ENCODE data around the gene FXYD2. TPM values are rescaled to one million over a fixed set of nuclear protein-coding genes. Genes with fewer than 3 reads are reported as not detected.

Gene FXYD2
- total and polyA plus RNA-seq, 7 experiments from 2014 or later, result 3.1 to 25.6 (median 5.6) TPM

DNA sequence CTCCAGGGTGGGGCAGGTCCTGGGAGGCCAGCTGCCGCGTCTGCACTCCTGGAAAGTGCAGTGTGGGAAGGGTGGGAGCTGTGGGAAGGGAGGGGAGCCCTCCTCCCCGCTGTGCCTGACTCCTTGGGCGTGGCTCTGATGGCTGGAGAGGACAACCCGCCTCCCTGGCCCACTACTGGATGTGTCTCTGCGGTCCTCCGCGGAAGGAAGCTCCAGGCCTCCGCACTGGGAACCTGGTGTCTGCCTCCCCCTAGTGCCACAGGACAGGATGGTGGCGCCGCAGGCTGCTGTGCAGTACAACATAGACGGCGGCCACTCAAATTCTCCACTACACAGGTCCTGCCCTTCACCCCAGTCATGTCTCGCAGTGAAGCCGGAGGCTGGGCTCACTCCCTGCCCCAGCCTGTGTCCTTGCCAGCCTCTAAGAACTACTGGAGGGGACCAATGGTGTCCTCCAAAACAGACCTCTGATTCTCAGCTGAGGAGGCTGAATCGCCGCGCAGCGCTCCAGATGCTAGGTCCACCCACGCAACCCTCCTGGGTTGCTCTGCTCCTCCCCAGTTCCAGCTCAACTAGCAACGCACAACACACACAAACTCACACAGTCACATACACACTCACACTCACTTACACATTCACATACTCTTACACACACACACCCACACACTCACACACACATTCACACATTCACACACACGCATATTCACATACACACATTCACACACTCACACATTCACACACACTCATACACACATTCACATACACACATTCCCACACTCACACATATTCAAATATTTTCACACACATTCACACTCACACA, 15.1 kb downstream of the FXYD2 start:
- POLR2A ChIA-PET, result interaction anchor here (1.7 to 3.6 kb wide), 2 partner anchors 7 to 243 kb away, joined by 5 to 25 read pairs; no protein-coding TSS in a partner anchor
- Mint-ChIP-seq H3K9me3 (no peaks in the 10 kb centered on the region), H3K27me3 (peaks cover 0 to 3% (median 0%) of the 10 kb centered on the region in 5 donors), H3K27ac (peak overlapping the region in 4 of 9 donors; percentile 1 to 11 (median 5)), H3K36me3 (no peaks in the 10 kb centered on the region), H3K4me3 (peak overlapping the region in 6 of 10 donors; percentile 2 to 34 (median 7)), H3K4me1 (peaks cover 9 to 33% (median 12%) of the 10 kb centered on the region in 7 donors)
- no peaks in the 10 kb centered on the region for H3K36me3 ChIP-seq (ENCODE audit: control insufficient read depth in 2 of 3, insufficient read depth in 3 of 3, low read length in 3 of 3)
- H3K4me1 ChIP-seq (ENCODE audit: control insufficient read depth in 2 of 2, insufficient read depth in 2 of 2, low read length in 2 of 2), result peaks cover 4 to 7% of the 10 kb centered on the region in 2 donors
- peak; percentile 81 for ATAC-seq
- intact Hi-C loops (cut with micrococcal nuclease), result loop anchor here (2.0 to 10.0 kb wide), 2 partner anchors 383 to 955 kb away; no protein-coding TSS in a partner anchor
- H3K27ac ChIP-seq (ENCODE audit: low read depth, low read length), result no peak overlapping the region
- H3K9me3 ChIP-seq (ENCODE audit: control insufficient read depth in 2 of 3, low read length in 3 of 3), result no peaks in the 10 kb centered on the region
- H3K4me3 ChIP-seq (ENCODE audit: low read length), result no peak overlapping the region
- CTCF ChIA-PET, result interaction anchor here (0.7 to 7.9 kb wide), 12 partner anchors 9 to 498 kb away, joined by 3 to 189 read pairs (median 10); partner anchors contain the start of gene FXYD2
- no peaks in the 10 kb centered on the region for H3K27me3 ChIP-seq (ENCODE audit: control insufficient read depth in 2 of 2, insufficient read depth in 2 of 2, low read length in 2 of 2)
- DNase-seq, result peak in 5 of 9 donors; percentile 25 to 51 (median 38)

DNA sequence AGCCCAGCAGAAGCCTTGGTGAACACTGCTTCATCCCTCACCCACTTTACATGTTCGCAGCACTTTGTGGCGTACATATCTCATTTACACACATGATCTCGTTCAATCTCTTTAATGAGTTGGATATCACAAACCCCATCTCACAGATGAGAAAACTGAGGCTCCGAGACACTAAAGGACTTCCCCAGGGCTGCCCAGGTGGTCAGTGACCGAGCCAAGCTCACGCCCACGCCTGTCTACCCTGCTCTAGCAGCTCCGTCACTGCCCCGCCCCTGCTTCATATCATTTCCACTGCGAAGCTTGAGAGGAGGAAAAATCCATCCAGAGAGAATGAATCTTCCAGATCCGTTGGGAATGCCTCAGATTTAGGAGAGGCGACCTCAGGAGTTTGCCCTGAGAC, 15.8 kb downstream of the FXYD2 start:
- Histone ChIP-seq H3K9me3 (ENCODE audit: control insufficient read depth in 2 of 3, low read length in 3 of 3) (no peaks in the 10 kb centered on the region), H3K27me3 (ENCODE audit: control insufficient read depth in 2 of 2, insufficient read depth in 2 of 2, low read length in 2 of 2) (no peaks in the 10 kb centered on the region), H3K27ac (ENCODE audit: low read depth, low read length) (no peak overlapping the region), H3K36me3 (ENCODE audit: control insufficient read depth in 2 of 3, insufficient read depth in 3 of 3, low read length in 3 of 3) (no peaks in the 10 kb centered on the region), H3K4me3 (ENCODE audit: low read length) (no peak overlapping the region), H3K4me1 (ENCODE audit: control insufficient read depth in 2 of 2, insufficient read depth in 2 of 2, low read length in 2 of 2) (peaks cover 0 to 4% of the 10 kb centered on the region in 2 donors)
- intact Hi-C loops (cut with micrococcal nuclease), result loop anchor here in 1 of 2 donors (2.0 kb wide), 1 partner anchor 382 kb away; no protein-coding TSS in a partner anchor
- Mint-ChIP-seq H3K36me3 (no peaks in the 10 kb centered on the region), H3K4me3 (no peak overlapping the region), H3K27me3 (peaks cover 0 to 3% (median 0%) of the 10 kb centered on the region in 5 donors), H3K27ac (no peak overlapping the region), H3K4me1 (peaks cover 7 to 27% (median 10%) of the 10 kb centered on the region in 7 donors), H3K9me3 (no peaks in the 10 kb centered on the region)
- POLR2A ChIA-PET, result interaction anchor here (1.7 to 3.6 kb wide), 3 partner anchors 8 to 244 kb away, joined by 5 to 25 read pairs (median 8); no protein-coding TSS in a partner anchor
- CTCF ChIA-PET, result interaction anchor here (0.7 to 7.9 kb wide), 13 partner anchors 8 to 499 kb away, joined by 3 to 189 read pairs (median 13); partner anchors contain the start of gene FXYD2
- ATAC-seq, result no peak
- no peak for DNase-seq

DNA sequence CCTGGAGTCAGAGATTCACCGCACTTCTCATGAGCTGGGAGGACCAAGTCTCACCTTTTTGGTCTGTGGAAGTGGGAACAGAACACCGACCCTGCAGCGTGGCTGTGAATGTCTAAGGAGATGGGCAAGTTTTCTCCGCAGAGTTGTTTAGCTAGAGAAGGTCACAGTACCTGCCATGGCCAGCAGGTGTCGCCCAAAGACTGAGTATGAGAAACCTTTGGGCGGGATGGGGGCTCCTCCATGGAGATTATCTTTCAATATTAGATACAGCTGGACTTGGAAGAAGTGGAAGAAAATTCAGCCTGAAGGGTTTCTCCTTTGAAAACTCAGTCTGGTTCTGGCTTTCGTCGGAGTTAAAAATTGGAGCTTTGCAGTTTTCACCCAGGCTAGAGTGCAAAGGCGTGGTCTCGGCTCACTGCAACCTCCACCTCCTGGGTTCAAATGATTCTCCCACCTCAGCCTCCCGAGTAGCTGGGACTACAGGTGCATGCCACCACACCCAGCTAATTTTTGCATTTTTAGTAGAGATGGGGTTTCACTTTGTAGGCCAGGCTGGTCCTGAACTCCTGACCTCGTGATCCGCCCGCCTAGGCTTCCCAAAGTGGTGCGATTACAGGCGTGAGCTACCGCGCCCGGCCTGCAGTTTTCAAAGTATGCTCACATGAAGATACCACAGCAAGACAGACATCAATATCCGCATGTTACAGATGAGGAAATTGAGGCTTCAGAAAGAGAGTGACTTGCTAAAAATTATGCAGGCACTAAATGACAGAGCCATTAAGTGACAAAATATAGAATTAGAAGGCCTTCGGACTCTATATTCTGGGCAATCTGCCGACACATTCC, 16.8 kb downstream of the FXYD2 start:
- Mint-ChIP-seq H3K9me3 (no peaks in the 10 kb centered on the region), H3K27ac (peak overlapping the region in 2 of 9 donors; percentile 33 to 64), H3K36me3 (no peaks in the 10 kb centered on the region), H3K4me3 (peak overlapping the region in 1 of 10 donors; percentile 4), H3K27me3 (peaks cover 0 to 3% (median 0%) of the 10 kb centered on the region in 5 donors), H3K4me1 (peaks cover 6 to 19% (median 9%) of the 10 kb centered on the region in 7 donors)
- intact Hi-C loops (cut with micrococcal nuclease), result loop anchor here (1.0 to 2.0 kb wide), 9 partner anchors 10 to 381 kb away; partner anchors contain the start of gene IL10RA (in 1 of the 2)
- H3K36me3 ChIP-seq (ENCODE audit: control insufficient read depth in 2 of 3, insufficient read depth in 3 of 3, low read length in 3 of 3), result no peaks in the 10 kb centered on the region
- no peaks in the 10 kb centered on the region for H3K9me3 ChIP-seq (ENCODE audit: control insufficient read depth in 2 of 3, low read length in 3 of 3)
- H3K27ac ChIP-seq (ENCODE audit: low read depth, low read length), result no peak overlapping the region
- H3K4me1 ChIP-seq (ENCODE audit: control insufficient read depth in 2 of 2, insufficient read depth in 2 of 2, low read length in 2 of 2), result peaks cover 0 to 4% of the 10 kb centered on the region in 2 donors
- H3K4me3 ChIP-seq (ENCODE audit: low read length), result no peak overlapping the region
- POLR2A ChIA-PET, result interaction anchor here (1.2 to 3.6 kb wide), 5 partner anchors 9 to 245 kb away, joined by 3 to 25 read pairs (median 5); no protein-coding TSS in a partner anchor
- ATAC-seq, result peak; percentile 76
- DNase-seq, result peak in 8 of 9 donors; percentile 54 to 76 (median 62)
- no peaks in the 10 kb centered on the region for H3K27me3 ChIP-seq (ENCODE audit: control insufficient read depth in 2 of 2, insufficient read depth in 2 of 2, low read length in 2 of 2)
- CTCF ChIA-PET, result interaction anchor here (0.6 to 7.9 kb wide), 21 partner anchors 10 to 381 kb away, joined by 3 to 189 read pairs (median 5); partner anchors contain the start of genes FXYD2 and TMPRSS13

DNA sequence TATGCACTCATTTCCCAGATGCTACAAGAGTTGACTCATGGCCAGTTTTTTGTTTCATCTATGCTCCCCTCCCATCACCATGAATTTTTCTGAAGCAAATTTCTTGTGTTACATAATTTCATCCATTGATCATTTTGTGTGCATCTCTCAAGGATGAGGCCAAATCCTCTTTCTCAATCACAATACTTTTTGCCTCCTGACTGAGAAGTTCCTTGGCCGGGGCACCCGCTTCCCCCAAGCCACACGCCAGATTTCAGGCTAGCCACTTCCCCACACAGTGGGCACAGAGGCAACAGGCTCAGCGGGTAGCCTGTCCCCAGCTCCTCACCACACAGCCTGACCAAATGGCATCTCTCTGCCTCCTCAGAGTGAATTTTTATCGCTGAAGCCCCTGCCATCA, 17.7 kb downstream of the FXYD2 start:
- H3K4me3 ChIP-seq (ENCODE audit: low read length), result no peak overlapping the region
- ChIA-PET POLR2A (interaction anchor here (1.2 to 3.6 kb wide), 5 partner anchors 10 to 246 kb away, joined by 3 to 25 read pairs (median 5); no protein-coding TSS in a partner anchor), CTCF (interaction anchor here (1.0 to 7.9 kb wide), 19 partner anchors 9 to 380 kb away, joined by 3 to 189 read pairs (median 5); partner anchors contain the start of genes FXYD2 and TMPRSS13)
- H3K27me3 ChIP-seq (ENCODE audit: control insufficient read depth in 2 of 2, insufficient read depth in 2 of 2, low read length in 2 of 2), result no peaks in the 10 kb centered on the region
- H3K36me3 ChIP-seq (ENCODE audit: control insufficient read depth in 2 of 3, insufficient read depth in 3 of 3, low read length in 3 of 3), result no peaks in the 10 kb centered on the region
- no peaks in the 10 kb centered on the region for H3K9me3 ChIP-seq (ENCODE audit: control insufficient read depth in 2 of 3, low read length in 3 of 3)
- no peak for DNase-seq
- no peak overlapping the region for H3K27ac ChIP-seq (ENCODE audit: low read depth, low read length)
- H3K4me1 ChIP-seq (ENCODE audit: control insufficient read depth in 2 of 2, insufficient read depth in 2 of 2, low read length in 2 of 2), result peaks cover 0 to 4% of the 10 kb centered on the region in 2 donors
- peak; percentile 33 for ATAC-seq
- Mint-ChIP-seq H3K27me3 (peaks cover 0 to 3% (median 0%) of the 10 kb centered on the region in 5 donors), H3K9me3 (no peaks in the 10 kb centered on the region), H3K36me3 (no peaks in the 10 kb centered on the region), H3K4me3 (no peak overlapping the region), H3K4me1 (peaks cover 6 to 17% (median 9%) of the 10 kb centered on the region in 7 donors), H3K27ac (no peak overlapping the region)
- intact Hi-C loops (cut with micrococcal nuclease), result loop anchor here (1.0 to 2.0 kb wide), 8 partner anchors 10 to 364 kb away; partner anchors contain the start of gene IL10RA (in 1 of the 2)

DNA sequence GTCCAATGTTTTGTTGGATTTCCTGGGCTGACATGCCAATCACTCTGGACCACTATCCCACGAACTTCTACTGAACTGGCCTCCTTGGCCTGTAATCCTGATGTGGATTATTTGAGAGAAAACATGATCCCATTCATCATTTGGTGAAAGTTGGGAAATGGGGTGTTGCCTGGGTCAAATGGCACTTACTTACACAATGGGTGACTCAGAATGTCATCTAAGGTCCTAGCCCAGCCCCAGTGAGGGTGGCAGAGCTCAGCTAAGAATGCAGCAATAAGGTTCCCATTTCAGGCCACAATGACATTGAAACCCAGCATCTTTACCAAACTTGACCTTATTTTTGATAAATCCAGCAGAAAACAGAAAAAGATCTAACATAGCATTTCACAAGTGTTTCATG, 19.5 kb downstream of the FXYD2 start:
- no peak overlapping the region for H3K27ac Mint-ChIP-seq
- no peaks in the 10 kb centered on the region for H3K36me3 Mint-ChIP-seq
- CTCF ChIA-PET, result interaction anchor here (0.8 to 7.9 kb wide), 8 partner anchors 12 to 248 kb away, joined by 3 to 189 read pairs (median 7); no protein-coding TSS in a partner anchor
- no peaks in the 10 kb centered on the region for H3K27me3 ChIP-seq (ENCODE audit: control insufficient read depth in 2 of 2, insufficient read depth in 2 of 2, low read length in 2 of 2)
- peak; percentile 47 for ATAC-seq
- peaks cover 0 to 10% (median 0%) of the 10 kb centered on the region in 5 donors for H3K27me3 Mint-ChIP-seq
- peaks cover 6 to 12% (median 9%) of the 10 kb centered on the region in 7 donors for H3K4me1 Mint-ChIP-seq
- peaks cover 0 to 4% of the 10 kb centered on the region in 2 donors for H3K4me1 ChIP-seq (ENCODE audit: control insufficient read depth in 2 of 2, insufficient read depth in 2 of 2, low read length in 2 of 2)
- intact Hi-C loops (cut with micrococcal nuclease), result no loop called here
- H3K9me3 ChIP-seq (ENCODE audit: control insufficient read depth in 2 of 3, low read length in 3 of 3), result no peaks in the 10 kb centered on the region
- no peak for DNase-seq
- POLR2A ChIA-PET, result interaction anchor here (1.3 kb wide), 1 partner anchor 10 kb away, joined by 4 read pairs; no protein-coding TSS in a partner anchor
- no peak overlapping the region for H3K27ac ChIP-seq (ENCODE audit: low read depth, low read length)
- no peak overlapping the region for H3K4me3 Mint-ChIP-seq
- no peaks in the 10 kb centered on the region for H3K9me3 Mint-ChIP-seq
- no peaks in the 10 kb centered on the region for H3K36me3 ChIP-seq (ENCODE audit: control insufficient read depth in 2 of 3, insufficient read depth in 3 of 3, low read length in 3 of 3)
- H3K4me3 ChIP-seq (ENCODE audit: low read length), result no peak overlapping the region

All from naive thymus-derived CD4-positive, alpha-beta T cell (primary cell).